GM18505 (cell line): Measurements from ENCODE around the gene TBC1D21.

Experiments
- ATAC-seq: cut with Tn5 transposase; IDR thresholded peaks from one replicate; pipeline ENCODE4 v1.9.1; 2021; ENCODE audit not compliant: unreplicated experiment
- POLR2A ChIP-seq: IDR thresholded peaks from 4 replicates; pipeline ENCODE4 v1.6.1; 2011; ENCODE audit warnings: borderline replicate concordance; ENCODE audit not compliant: insufficient read depth, insufficient read length; ENCODE audit errors: extremely low read depth

Gene TBC1D21

GRCh38 chr15:73888224-73889041 lies 15.1 kb downstream of the TBC1D21 start:
- ATAC-seq = no peak
- TF ChIP-seq POLR2A = no peak

DNA sequence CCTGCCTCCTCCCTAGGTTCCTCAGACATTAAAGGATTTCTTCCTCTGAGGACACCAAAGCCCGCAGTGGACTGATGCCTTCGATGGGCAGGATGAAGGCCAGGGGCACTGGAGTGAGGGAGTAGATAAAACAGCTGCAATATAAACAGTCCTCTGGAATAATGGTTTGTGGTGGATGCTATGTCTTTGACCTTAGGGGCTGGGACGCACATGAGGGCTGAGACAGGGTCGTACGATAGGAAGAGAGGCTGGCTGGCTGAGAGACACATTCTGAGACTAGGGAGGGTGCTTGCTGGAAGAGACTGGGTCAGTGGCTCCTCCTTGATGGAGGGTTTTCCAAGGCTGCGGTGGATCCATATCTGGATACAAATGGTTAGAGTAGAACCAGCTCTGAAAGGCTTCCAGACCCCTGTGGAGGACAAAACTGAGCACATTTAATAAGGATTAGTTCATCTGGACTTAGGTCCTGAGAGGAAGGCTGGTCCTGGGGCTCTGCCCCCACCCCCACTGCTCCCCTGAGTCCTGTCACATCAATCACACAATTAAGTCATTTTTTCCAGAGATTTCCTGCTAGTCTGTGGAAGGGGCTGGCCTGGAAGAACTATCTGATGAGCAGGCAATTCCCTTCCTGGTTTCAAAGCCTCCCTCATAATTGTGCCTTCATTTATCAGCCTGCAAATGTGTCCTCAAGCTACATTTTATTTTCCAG lies 15.8 kb downstream of the TBC1D21 start:
- ATAC-seq = no peak
- no peak for TF ChIP-seq POLR2A

- no peak for TF ChIP-seq POLR2A
- ATAC-seq = no peak
Measured at GRCh38 chr15:73889762-73890124, 16.4 kb downstream of the TBC1D21 start.

GRCh38 chr15:73891328-73892315 lies 18.3 kb downstream of the TBC1D21 start:
- no peak for TF ChIP-seq POLR2A
- ATAC-seq = no peak

- no peak for ATAC-seq
- no peak for TF ChIP-seq POLR2A
Measured at GRCh38 chr15:73892446-73893226, 19.3 kb downstream of the TBC1D21 start.

DNA sequence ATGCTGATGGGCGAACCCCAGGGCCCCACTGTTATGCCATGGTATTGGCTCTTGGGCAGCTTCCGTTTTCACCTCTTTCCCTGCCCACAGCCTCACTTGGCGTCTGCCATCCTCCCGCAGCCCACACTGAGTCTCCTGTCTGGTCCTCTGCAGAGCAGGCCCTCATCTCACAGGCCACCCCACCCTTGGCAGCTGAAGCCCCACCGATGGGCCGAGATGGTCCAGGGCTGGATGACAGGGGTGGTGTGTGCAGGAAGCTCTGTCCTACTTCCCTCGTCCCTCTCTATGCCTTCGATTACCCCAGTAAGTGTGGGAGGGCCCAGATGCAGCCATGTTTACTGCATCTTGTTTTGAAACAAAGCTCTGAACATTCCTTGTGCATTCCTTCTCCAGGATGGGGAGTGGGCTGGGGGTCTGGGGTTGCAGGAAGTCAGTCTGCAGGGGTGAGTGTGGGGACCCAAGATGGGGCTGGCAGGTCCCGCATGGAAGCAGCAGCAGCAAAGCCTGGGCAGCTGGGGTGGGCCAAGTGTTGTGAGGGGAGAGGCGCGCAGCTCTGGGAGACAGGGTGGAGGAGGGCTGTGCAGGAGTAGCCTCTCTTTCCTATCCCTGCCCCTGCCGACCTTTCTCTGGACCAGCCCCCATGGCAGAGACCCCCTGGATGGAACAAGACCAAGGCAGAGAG lies 20.9 kb downstream of the TBC1D21 start:
- TF ChIP-seq POLR2A = no peak

DNA sequence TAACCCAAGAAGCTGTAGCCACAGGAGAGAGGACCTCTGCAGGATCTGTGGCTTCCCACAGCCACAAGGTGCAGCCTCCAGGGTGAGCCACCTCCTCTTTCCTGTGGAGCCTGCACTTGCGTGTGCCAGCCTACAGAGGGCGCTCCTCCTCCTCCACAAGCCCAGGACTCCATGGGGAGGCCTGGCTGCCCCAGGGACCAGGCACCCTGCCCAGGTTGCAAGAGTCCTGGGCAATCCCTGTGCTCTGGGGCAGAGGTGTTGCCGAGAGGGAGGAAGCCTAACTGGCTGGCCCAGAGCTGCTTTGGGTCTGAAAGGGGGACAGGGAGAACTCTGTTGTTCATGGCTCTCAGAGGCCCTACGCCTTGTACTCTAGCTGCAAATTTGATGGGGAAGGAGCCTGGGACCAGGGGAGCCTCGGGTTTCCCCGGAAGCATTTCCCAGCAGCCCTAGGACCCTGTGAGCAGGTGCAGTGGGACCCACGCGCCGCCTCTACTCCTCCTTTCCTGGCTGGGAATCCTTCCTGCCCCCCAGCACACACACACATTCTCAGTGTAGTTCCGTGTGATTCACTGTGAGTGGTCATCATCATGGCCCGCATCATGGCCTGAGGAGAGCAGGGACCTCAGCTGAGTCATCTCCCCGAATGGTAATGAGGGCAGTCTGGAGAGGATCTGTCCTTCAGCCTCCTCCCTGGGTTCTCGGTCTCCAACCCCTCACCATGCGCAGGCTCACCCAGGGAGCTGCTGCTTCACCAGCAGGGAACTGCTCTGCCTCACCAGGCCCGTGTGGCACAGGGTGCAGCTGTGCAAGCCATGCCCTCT lies 24.3 kb downstream of the TBC1D21 start:
- no peak for TF ChIP-seq POLR2A
- no peak for ATAC-seq

More for the DNA sequence above, 20.9 kb downstream of the TBC1D21 start:
- no peak for ATAC-seq

DNA sequence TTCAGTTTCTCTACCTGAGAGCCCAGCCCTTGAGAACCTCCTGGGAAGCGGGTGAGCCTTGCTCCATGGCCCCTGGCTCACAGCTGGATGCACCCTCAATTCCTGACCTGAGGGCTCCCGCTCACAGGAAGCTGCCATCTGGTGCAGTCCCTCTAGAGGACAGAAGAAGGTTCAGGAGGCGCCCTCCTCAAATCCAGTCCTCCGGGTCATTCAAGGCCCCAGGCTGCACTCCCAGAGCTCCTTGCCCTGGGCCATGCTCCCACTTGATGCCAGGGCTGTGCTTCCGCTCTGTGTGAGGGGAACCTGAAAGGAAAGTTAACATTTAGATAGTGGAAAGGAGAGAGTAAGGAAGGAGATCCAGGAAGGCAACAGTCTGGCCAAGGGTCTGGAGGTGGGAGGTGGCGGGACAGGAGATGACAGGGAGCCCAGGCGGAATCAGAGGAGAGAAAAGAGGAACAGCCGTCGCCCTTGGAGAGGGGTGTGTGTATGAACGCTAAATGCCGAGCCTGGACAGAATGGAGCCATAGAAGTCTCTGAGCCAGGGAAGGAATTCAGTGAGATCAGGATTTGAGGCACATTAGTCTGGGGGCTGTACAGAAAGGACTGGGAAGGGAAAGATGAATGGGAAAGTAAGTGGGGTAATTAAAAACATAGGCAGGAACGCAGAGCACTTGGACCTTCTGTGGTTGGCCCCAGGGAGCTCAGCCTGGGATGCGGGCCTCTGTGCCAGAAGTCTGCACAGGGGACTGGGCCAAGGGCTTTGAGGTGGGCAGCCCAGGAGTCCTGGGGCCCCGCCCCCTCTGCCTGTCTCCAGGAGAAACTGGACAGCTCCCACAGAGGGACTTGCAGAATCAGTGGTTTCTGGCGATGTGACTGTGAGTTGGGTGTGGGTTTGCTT lies 26.1 kb downstream of the TBC1D21 start:
- TF ChIP-seq POLR2A = no peak
- no peak for ATAC-seq

DNA sequence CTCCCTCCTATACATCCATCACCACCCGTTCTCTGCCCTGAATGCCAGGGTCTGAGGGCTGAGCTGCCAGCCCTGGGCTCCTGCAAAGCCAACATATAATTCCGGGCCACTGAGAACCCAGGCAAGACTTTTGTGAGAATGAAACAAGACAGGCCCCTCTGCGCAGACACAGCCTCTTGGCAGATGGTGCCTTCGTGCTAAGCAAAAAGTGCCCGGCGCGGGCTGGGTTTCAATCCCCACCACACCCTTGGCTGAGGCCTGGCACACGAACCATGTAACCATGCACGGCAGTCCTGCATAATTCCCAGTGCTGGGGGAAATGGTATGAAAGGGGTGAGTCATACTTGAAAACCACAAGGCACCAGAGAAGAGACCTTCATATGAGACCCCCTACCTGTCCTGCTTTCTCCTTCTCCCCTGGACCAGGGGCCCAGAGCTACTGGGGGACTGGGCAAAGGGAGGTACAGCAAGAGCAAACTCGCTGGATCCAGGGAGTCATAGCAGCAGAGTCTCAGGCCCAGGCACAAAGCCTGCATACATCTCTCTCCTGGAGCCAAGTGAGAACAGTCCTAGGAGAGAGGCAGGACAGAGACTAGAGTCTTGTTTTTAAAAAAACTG lies 26.8 kb downstream of the TBC1D21 start:
- no peak for TF ChIP-seq POLR2A

More for the DNA sequence above, 26.8 kb downstream of the TBC1D21 start:
- no peak for ATAC-seq
